Stimulated activated CD8-positive, alpha-beta memory T cell treated with anti-CD3 and anti-CD28 coated beads, Interleukin-15, amount 100 ng/mL, for 24 hours (primary cell): ENCODE measurements around the gene TJP2.

ENCODE experiments used
- DNase-seq: peaks from one replicate; pipeline ENCODE4 v3.0.0-alpha.2; 2020; ENCODE audit warnings: low read depth

Gene TJP2

DNA sequence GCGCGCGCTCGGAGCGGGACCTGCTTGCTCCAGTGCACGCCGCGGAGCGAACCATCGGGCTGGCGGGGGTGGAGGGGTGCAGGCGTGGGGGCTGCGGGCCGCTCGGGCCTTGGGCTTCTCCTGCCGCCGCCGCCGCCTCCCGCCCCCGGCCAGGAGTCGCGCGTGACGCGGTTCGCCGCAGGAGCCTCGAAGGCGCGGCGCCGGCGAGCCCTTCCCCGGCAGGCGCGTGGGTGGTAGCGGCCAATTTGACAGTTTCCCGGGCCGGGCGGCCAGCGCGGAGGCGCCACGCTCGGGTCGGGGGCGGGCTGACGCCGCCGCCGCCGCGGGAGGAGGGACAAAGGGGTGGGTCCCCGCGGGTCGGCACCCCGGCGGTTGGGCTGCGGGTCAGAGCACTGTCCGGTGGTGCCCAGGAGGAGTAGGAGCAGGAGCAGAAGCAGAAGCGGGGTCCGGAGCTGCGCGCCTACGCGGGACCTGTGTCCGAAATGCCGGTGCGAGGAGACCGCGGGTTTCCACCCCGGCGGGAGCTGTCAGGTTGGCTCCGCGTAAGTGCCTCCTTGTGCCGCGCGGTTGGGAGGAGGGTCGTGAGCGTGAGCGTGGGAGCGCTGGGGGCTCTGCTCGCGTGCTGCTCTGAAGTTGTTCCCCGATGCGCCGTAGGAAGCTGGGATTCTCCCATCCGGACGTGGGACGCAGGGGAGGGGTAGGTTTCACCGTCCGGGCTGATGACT lies at the start of gene TJP2:
TSS of gene TJP2 (plus strand) at position 387 of the 725 bp plus-strand sequence. CDS start at position 483, 96 bp downstream.
- peak; percentile 13 for DNase-seq

DNA sequence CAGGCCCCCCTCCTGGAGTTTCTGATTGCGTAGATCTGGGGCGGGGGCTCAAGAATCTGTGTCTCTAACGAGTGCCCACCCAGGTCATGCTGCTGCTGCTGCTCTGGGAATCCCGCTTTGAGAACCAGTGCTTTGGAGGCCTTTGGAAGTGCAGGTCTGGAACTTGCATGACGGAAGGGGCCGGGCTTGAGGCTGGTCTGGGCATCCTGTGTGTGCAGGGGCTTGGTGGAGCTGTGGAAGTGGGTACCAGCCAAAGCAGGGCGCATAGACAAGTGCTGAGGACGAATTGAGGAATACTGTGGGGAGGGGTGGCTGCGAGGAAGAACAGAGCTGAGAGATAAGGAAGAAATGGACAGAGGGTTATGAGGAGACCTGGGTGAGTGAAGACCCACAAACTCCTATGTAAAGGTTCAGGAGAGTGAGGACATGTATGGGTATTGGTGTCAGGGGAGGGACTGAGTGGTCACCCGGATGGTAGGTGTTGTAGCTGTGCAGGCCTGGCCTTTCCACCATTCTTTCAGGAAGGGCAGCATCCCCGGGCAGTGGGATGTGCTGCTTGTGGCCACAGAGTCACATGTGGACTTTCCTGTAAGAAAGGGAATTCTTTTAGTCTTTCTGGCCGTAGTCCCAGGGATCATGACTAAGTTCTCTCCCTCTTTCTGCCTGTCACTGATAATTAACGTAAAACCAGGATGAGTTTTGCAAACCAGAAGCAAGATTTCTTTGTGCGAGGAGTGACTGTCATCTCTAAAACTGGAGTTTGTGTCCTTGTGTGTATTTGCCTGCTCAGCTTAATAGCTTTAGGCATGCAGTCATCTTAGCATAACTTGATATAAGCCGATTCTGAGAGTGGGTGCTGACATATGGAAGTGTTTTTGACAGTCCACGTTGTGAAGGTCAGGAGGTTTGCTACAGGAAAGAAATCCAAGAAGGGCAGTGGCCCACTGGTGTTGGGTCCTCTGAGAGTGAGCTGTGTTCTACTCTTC lies 43.3 kb upstream of the TJP2 start:
- no peak for DNase-seq

DNA sequence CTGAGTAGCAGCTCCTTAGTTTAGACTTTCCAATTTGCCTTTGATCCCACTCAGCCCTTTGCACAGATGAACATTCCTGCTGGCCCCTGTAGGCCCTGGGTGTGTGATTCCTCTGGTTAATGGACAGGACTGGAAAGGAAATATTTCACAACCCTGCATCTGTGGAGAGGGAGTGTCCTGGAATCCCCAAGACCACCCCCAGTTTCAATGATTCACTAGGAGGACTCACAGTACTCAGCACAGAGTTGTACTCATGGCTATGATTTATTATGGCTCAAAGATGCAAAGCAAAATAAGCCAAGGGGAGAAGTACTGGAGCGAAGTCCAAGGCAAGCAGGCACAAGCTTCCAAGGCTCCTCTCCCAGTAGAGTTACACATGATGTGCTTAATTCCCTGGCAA lies 42.4 kb upstream of the TJP2 start:
- DNase-seq, result no peak

DNA sequence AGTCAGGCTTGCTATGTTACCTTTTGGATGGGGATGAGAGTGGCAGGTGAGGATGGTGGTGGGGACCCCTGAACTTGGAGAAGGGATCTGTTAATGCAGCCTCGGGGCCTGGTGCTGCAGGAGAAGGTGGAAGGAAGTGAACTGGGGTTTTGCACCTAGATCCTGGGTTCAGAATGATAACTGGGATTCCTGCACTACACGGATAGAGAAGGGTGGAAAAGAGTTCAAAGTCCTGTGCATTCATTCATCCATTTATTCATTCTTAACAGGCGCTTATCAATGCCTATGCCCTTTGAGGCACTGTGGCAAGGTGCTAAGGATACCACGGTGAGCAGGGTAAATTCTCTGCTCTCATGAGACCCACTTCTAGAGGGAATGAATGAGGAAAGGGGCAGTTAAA lies 41.7 kb upstream of the TJP2 start:
- DNase-seq, result no peak

DNA sequence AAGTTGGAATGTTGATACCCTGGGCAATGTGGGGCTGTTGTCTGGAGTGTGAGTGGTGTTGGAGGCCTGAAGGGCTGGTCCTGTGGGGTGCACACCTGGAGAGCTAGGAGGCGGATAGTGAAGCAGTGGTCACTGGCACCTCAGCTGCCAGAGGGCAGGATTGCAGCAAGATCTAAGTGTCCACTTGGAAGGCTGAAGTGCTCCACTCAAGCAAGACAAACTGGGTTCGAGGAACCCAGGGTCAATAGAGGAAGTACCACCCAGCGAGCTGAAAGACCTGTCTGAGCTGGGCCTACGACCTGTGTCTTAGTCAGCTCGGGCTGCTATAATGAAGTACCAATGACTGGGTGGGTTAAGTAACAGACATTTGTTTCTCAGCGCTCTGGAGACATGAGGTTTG lies 39.7 kb upstream of the TJP2 start:
- DNase-seq, result no peak

DNA sequence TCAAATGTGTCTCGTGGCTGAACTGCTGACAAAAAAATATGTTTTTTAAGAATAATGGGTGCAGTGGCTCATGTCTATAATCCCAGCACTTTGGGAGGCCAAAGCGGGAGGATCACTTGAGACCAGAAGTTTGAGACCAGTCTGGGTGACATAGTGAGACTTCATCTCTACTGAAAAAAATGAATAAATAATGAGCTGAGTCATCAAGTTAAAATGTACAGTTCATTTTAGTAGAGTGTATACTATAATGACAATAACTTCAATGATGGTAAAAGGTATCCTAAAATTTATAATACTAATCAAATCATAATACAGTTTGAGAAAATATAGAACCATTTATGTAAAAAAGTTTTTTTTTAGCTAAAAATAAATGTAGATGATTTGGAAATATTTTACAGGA lies 37.9 kb upstream of the TJP2 start:
- no peak for DNase-seq

DNA sequence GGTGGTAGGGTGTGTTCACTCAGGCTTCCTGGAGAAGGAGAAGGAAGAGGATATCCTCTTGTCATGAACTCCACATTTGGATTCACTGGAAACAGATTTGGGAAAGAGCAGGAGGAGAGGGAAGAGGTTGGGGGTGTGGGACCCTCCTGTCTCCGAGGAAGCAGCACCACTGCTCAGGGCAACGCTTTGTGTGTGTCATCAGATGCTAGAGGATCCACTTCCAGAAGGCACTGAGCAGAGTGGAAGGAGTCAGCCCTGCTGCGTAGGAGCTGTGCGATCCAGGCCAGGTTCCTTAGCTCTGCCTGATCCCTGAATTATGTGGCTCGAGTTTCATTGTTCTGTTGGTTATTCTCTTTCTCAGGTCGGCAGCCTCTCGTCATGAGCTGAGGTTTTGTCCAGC lies 37.3 kb upstream of the TJP2 start:
- DNase-seq, result no peak

DNA sequence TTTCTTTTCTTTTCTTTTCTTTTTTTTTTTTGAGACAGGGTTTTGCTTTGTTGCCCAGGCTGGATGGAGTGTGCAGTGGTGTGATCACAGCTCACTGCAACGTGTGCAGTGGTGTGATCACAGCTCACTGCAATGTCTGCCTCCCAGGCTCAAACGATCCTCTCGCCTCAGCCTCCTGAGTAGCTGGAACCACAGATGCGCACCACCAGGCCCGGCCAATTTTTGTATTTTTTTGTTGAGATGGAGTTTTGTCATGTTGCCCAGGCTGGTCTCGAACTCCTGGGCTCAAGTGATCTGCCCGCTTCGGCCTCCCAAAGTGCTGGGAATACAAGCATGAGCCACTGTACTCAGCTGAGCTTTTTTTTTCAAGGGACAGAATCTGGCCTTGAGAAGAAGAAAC lies 36.8 kb upstream of the TJP2 start:
- no peak for DNase-seq

DNA sequence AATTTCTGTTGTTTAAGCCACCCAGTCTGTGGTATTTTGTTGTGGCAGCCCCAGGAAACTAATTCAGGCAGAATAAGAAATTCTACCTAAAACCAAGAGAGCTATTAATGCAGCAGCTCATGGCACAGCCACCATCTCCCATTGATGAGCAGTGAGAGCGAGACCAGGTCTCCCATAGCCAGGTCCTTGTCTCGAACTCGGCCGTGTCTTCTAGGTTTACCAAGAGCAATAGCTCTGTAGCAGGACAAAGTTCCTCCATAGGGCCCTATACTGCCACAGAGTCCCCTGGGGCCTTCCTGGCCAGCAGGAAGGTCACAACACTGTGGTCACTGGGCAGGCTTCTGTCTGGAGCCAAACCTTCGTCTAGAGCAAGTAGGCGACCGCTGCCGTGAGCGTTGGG lies 34.5 kb upstream of the TJP2 start:
- no peak for DNase-seq

DNA sequence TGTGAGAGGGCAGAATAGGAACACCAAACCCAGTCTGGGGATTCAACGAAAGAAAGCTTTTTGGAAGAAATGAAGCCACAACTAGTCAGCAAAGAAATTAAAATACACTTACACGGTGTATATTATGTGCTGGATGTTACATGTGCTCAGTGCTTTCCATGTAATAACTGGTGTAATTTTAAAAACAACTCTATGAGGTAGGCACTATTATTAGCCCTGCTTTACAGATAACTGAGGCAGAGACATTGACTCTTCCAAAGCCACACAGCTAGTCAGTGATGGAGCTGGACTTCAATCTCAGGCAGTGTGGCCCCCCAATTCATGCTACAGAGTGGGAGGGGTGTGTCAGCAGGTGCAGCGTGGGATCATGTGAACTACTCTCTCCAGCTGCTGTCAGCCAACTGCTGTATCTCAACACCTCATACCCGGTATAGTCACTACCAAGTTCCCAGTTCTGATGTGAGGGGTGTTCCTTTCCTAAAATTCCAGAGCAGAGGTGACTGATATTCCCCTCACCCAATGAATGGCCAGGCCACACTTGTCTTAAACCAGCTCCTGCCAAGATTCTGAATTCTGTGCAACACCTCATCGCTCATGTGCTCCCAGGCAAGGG lies 33.8 kb upstream of the TJP2 start:
- DNase-seq, result no peak

DNA sequence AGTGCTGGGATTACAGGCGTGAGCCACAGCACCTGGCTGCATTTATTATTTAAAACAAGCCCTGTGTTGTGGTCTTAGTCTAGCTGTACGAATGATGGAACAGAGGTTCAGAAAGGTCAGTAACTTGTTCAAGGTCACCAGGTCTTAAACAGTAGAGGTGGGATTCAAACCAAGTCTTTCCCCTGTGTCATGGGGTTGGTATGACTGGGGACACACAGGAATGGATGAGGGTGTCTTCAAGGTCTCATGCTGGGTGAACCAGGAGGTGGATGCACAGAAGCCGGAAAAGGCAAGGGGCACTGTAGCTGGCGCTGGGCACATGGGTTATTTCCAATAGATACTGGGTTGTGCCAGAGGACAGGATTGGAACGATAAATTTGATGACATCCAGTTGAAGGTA lies 32.2 kb upstream of the TJP2 start:
- no peak for DNase-seq

DNA sequence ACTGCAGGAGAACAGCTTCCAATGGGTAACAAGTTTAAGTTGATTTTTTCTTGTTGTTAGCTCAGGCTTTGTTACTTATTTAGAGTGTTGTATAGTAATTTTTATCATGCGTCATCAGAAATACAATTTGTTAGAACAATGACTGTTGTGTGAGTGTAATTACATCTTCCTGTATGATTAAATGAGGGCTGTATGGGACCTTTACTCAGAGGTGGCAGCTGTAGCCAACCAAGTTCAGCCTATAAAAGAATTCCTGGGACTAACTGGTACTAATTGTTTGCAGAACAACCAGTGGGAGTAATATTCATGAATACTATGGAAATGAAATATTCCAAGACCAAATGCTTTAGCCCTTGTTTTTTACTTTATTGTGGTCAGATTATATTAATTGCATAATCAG lies 30.8 kb upstream of the TJP2 start:
- no peak for DNase-seq

DNA sequence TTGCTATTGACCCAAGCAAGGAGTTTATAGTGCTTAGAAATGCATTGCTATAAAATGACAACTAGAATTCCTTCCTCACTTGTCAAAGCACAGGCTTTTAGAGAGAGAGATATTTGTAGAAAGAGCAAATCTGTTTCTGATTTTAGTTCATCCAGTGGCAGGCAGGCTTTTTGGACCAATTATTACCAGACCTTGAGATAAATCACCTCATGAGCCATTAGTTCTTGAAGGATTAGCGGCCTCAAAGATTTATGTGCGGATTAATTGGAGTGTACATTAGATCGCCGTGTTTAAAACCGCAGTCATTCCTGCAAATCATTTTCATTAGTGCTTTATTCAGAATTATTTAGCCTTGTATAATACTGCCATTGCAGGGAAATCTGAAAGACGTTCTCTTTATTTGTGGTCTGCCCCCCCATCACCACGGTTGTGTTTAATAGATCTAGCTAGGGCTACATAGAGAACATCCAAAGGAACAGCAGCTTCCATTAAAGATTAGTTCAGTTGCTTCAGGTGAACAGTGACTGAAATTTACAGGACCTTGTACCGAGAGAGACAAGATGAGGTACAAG lies 28.8 kb upstream of the TJP2 start:
- no peak for DNase-seq

DNA sequence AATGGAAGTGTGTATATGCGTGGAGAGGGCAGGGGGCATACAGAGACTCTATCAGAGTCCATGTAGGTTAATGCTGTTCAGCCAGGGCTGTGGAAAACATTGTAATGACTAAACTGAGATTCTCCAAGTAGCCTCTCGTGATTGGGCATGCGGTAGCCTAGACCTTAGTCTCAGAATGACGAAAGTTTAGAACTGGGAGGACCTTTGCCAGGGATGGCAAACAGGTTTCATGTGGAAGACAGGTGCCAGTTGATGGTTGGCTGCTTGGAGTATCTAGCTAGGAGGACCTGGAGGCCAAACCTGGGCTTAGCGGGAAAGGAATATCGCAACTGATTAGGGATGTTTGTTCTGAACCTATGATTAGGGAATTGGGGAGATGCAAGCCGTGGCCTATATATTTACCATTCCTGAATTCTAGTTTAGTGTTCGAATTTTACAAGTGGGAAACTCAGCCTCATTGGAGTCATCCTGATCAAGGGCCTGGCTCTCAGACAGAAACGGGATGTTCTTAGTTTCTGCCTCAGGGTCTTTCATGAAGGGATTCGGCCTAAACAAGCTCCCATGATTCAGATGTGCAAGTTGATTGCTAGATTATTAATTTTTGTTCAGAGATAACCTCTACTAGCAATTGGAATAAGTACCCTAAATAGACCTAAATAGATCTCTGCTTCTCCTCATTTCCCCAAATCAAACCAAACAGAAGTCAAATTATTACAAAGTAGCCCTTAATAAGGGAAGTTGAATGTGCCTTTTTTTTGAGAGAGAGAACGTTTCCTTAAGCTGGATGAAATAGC lies 26.8 kb upstream of the TJP2 start:
- DNase-seq, result no peak

DNA sequence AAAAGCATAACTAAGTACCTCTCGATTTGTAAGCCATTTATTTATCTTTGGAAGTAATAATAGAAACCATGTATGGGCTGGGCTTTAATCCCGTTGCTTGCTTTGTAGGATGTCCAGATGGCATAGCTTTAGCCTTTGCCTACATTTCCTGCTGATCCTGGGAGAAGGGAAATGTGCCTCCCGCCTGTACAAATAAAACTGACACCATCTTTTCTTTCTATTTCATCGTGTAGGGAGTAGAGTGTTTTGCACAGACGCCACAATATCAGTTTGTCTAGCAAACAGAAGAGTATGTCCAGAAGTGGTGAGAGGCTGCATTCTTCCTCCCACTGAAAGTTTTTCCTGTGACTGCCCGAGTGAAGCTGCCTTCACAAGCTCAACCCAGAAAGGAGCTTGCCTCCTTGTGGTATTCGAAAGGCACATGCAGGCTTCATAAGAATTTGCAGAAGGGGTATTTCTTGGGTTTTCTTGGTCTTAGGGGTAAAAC lies 24.7 kb upstream of the TJP2 start:
- DNase-seq, result no peak

DNA sequence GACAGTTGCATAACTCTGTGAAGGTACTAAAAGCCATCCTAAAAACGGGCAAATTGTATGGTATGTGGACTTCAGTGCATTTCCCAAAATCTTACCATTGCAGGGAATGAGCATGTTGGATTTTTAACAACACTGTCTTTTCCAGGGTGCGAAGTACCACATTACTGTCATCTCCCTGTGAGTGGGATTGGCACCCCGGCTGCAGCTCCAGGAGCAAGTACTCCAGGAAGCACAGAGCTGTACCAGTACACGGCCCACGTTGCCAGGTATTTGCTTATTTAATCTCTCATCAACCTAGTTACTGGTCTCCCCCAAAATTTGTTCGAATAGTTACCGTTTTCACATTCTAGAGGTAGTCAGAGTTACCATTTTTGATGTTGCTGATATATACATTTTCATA lies 22.6 kb upstream of the TJP2 start:
- no peak for DNase-seq

DNA sequence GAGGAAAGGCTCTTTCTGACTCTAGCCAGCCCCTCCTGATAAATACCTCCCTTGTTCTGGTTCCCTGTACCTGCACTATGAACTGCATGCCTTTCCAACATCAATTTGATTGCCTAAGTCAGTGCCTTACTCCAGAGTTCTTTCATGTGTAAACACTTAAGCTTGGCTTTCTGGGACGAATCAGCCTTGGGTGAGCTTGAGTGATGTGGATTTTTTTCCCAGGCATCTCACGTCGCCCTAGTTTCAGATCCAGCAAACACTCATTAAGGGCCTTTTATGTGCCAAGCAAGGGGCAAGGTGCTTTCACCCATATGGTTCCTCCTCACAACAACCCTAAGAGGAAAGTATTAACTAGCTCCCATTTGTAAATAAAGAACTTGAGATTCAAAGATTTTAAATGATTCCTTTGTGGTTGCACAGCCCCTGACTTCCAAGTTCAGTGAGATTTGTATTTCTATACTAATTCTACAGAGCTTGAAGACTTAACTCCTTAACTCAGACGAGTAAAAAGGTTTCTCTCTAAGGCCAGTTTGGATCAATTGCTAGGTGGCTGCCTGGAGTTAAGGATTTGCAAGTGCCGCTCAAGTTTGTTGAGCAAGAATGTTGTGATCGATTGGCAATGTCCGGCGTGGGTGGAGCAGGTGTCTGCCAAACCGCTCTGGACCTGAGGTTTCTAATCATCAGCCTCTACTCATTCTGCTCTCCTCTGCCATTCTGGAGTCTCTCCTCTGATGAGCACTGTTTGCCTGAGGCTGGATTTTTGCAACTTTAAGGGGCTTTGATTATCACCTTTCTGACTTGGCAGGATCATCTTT lies 20.2 kb upstream of the TJP2 start:
- DNase-seq, result no peak

DNA sequence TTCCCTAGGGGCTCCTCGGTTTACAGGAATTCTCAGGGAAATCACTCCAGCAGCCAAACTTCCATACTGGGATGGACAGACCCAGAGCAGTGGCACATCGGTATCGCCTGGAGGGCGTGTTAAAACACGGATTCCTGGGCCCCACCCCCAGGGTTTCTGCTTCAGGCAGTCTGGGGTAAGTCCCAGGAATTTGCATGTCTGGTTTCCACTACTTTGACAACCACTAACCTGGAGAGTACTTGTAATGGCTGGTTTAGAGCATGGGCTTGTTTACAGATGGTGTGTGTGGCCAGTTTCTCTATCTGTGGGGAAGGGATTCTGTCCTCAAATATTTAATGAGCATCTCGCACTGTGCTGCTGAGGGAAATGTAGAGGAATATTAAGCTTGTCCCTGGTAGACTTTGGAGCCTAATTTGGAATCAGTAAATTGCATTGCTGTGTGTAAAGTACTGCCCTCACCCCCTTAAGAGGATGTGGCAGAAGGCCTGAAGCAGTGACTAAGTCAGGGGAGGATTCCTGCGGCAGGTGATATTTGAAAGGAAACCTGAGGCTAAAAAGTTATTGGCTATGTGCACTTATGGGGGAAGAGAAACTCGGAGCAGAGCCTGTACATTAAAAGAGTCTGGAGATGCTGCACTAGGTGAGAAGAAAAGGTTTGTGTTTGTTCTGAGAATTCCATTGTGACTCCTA lies 18.6 kb upstream of the TJP2 start:
- no peak for DNase-seq

DNA sequence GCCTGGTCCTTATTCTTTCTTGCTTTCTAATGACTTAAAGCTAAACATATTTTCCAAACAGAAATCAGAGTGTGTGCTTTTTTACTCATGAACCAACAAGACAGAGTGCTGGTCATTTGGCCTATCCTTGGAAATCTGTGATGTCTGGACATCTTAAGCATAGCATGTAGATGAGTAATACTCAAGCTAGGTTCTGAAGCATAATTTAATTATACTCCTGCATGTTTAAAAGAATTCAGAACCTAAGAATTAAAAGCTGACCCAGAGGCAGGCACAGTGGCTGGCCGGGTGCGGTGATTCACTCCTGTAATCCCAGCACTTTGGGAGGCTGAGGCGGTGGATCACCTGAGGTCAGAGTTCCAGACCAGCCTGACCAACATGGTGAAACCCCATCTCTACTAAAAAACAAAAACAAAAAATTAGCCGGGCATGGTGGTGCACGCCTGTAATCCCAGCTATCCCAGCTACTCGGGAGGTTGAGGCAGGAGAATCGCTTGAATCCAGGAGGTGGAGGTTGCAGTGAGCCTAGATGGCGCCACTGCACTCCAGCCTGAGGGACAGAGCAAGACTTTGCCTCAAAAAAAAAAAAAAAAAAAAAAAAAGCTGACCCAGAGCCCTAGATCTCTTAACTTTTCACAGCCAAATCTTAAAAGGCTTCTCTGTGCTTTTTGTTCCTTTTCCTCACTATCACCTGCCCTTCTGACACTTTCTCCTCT lies 16.2 kb upstream of the TJP2 start:
- DNase-seq, result no peak
